ENCODE measurements around the gene CNOT4. TPM values are rescaled to one million over a fixed set of nuclear protein-coding genes. Genes with fewer than 3 reads are reported as not detected.

The CNOT4 gene
- total RNA-seq, 2 donors from 2014 or later = 19.0 to 44.7 TPM

DNA sequence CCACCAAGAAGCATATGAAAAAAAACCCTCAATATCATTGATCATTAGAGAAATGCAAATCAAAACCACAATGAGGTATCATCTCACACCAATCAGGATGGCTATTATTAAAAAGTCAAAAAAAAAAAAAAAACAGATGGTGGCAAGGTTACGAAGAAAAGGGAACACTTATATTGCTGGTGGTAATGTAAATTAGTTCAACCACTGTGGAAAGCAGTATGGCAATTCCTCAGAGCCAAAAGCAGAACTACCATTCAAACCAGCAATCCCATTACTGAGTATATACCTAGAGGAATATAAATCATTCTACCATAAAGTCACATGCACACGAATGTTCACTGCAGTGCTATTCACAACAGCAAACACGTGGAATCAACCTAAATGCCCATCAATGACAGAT is 46.0 kb downstream of the CNOT4 start:
- H3K4me3 ChIP-seq = no peak overlapping the region
- no peaks in the 10 kb centered on the region for H3K36me3 ChIP-seq
- no peaks in the 10 kb centered on the region for H3K4me1 ChIP-seq (replicated peaks)
- no peaks in the 10 kb centered on the region for H3K27me3 ChIP-seq (replicated peaks; ENCODE audit: insufficient read depth)
- 91% methylated on average over 3 of the region's 3 CpGs for WGBS
- no peak for DNase-seq (ENCODE audit: low spot score)
- intact Hi-C loops (cut with DNase I) = no loop called here
- TF ChIP-seq, protein P1, sequence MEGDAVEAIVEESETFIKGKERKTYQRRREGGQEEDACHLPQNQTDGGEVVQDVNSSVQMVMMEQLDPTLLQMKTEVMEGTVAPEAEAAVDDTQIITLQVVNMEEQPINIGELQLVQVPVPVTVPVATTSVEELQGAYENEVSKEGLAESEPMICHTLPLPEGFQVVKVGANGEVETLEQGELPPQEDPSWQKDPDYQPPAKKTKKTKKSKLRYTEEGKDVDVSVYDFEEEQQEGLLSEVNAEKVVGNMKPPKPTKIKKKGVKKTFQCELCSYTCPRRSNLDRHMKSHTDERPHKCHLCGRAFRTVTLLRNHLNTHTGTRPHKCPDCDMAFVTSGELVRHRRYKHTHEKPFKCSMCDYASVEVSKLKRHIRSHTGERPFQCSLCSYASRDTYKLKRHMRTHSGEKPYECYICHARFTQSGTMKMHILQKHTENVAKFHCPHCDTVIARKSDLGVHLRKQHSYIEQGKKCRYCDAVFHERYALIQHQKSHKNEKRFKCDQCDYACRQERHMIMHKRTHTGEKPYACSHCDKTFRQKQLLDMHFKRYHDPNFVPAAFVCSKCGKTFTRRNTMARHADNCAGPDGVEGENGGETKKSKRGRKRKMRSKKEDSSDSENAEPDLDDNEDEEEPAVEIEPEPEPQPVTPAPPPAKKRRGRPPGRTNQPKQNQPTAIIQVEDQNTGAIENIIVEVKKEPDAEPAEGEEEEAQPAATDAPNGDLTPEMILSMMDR (IDR thresholded peaks at IDR 0.05) = no peak
- TF ChIP-seq POLR2A (IDR thresholded peaks at IDR 0.05) (no peak), POLR2AphosphoS5 (IDR thresholded peaks at IDR 0.05) (no peak)
- H3K9me3 ChIP-seq = no peaks in the 10 kb centered on the region
- no peak overlapping the region for H3K27ac ChIP-seq

DNA sequence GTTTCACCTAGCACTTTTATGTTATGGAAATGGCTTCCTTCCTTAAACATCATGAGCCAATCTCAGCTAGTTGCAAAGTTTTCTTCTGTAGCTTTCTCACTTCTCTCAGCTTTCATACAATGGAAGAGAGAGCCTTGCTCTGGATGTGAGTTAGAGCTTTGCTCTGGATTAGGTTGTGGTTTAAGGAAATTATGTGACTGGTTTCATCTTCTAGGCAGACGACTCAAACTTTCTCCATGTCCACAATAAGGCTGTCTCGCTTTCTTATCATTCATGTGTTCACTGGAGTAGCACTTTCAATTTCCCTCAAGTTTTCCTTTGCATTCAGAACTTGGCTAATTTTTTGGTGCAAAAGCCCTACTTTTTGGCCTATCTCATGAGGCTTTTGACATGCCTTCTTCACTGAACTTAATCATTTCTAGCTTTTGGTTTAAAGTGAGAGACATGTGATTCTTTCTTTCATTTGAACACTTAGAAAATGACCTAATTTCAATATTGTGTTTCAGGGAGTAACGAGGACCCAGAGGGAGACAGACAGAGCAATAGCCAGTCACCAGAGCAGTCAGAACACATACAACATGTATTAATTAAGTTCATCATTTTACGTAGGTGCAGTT is 49.8 kb downstream of the CNOT4 start:
- TF ChIP-seq, protein P1 (IDR thresholded peaks at IDR 0.05) = no peak
- TF ChIP-seq POLR2AphosphoS5 (IDR thresholded peaks at IDR 0.05) (no peak), POLR2A (IDR thresholded peaks at IDR 0.05) (no peak)
- intact Hi-C loops (cut with DNase I) = no loop called here
- Histone ChIP-seq H3K27ac (no peak overlapping the region), H3K27me3 (replicated peaks; ENCODE audit: insufficient read depth) (no peaks in the 10 kb centered on the region), H3K4me3 (no peak overlapping the region), H3K9me3 (no peaks in the 10 kb centered on the region), H3K4me1 (replicated peaks) (no peaks in the 10 kb centered on the region), H3K36me3 (no peaks in the 10 kb centered on the region)
- 96% methylated on average over 4 of the region's 4 CpGs for WGBS
- no peak for DNase-seq (ENCODE audit: low spot score)

DNA sequence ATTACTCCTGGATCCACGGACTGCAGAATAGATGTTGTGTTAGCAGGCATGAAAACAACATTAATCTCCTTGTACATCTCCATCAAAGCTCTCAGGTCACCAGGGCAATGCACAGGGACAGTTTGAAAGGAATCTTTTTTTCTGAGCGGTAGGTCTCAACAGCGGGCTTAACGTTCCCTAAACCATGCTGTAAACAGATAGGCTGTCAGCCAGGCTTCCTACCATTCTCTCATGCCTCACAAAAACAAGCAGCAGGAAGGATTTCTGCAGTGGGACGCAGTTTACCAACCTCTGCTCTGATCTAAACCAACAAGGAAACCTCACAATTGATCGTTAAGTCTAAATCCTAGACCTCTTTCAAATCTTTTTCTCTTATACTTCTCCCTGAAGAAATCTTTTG is 50.8 kb downstream of the CNOT4 start:
- no peaks in the 10 kb centered on the region for H3K4me1 ChIP-seq (replicated peaks)

DNA sequence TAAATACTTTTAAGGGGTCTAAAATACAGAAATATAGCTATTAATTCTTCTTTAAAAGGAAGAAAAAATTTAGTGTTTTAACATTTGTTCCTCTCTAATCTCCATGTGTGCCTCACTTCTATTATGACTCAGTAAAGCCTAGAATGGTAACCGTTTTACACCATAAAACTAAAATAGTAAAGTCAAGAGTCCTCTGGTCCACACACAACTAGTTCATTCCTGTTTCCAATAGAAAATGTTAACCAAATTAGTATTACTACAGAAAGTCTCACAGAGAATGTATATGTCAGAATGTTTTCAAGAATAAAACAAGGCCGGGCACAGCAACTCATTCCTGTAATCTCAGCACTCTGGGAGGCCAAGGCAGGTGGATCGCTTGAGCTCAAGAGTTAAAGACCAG is 55.8 kb downstream of the CNOT4 start:
- 91% methylated on average over 3 of the region's 3 CpGs for WGBS
- no peak overlapping the region for H3K4me3 ChIP-seq
- H3K4me1 ChIP-seq (replicated peaks) = no peaks in the 10 kb centered on the region
- no peak for DNase-seq (ENCODE audit: low spot score)
- no peaks in the 10 kb centered on the region for H3K36me3 ChIP-seq
- no peaks in the 10 kb centered on the region for H3K9me3 ChIP-seq
- H3K27ac ChIP-seq = no peak overlapping the region
- no peaks in the 10 kb centered on the region for H3K27me3 ChIP-seq (replicated peaks; ENCODE audit: insufficient read depth)
- TF ChIP-seq POLR2A (IDR thresholded peaks at IDR 0.05) = no peak
- TF ChIP-seq POLR2AphosphoS5 (IDR thresholded peaks at IDR 0.05) = no peak
- TF ChIP-seq, protein P1 (IDR thresholded peaks at IDR 0.05) = no peak
- intact Hi-C loops (cut with DNase I) = no loop called here

More for the DNA sequence above, 50.8 kb downstream of the CNOT4 start:
- 75% methylated on average over 6 of the region's 6 CpGs for WGBS
- no peak for DNase-seq (ENCODE audit: low spot score)
- intact Hi-C loops (cut with DNase I) = no loop called here
- H3K9me3 ChIP-seq = no peaks in the 10 kb centered on the region
- H3K27me3 ChIP-seq (replicated peaks; ENCODE audit: insufficient read depth) = no peaks in the 10 kb centered on the region
- TF ChIP-seq, protein P1 (IDR thresholded peaks at IDR 0.05) = no peak
- TF ChIP-seq POLR2A (IDR thresholded peaks at IDR 0.05) (no peak), POLR2AphosphoS5 (IDR thresholded peaks at IDR 0.05) (no peak)
- no peak overlapping the region for H3K4me3 ChIP-seq
- H3K36me3 ChIP-seq = no peaks in the 10 kb centered on the region
- no peak overlapping the region for H3K27ac ChIP-seq

DNA sequence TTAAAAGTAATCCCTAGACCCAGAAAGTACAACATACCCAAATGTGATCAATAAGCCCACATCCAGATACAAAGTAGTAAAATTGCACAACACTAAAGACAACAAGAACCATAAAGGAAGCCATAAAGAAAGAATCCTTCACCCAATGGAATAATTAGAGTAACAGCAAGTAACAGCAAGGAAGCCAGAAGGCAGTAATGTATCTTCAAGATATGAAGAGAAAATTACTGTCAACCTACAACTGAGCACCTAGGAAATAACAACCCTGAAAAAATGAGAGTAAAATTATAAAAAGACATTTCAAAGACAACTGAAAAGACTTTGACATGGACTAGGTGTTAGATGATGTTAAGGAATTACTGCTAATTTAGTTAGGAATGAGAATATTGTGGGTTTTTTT is 60.5 kb downstream of the CNOT4 start:
- H3K4me3 ChIP-seq = no peak overlapping the region
- no peak for TF ChIP-seq POLR2A (IDR thresholded peaks at IDR 0.05)
- TF ChIP-seq, protein P1 (IDR thresholded peaks at IDR 0.05) = no peak
- no peak for TF ChIP-seq POLR2AphosphoS5 (IDR thresholded peaks at IDR 0.05)
- H3K9me3 ChIP-seq = no peaks in the 10 kb centered on the region
- DNase-seq (ENCODE audit: low spot score) = no peak
- H3K36me3 ChIP-seq = no peaks in the 10 kb centered on the region
- intact Hi-C loops (cut with DNase I) = no loop called here
- no peaks in the 10 kb centered on the region for H3K27me3 ChIP-seq (replicated peaks; ENCODE audit: insufficient read depth)
- H3K4me1 ChIP-seq (replicated peaks) = no peaks in the 10 kb centered on the region
- H3K27ac ChIP-seq = no peak overlapping the region

All from prostate gland (tissue), 2 donors.